GM12878 (cell line): ENCODE data around the gene RGS16. TPM values are rescaled to one million over a fixed set of nuclear protein-coding genes. Genes with fewer than 3 reads are reported as not detected.

Experiments
- ATAC-seq: fragments of 200-7000 bp; cut with Tn5 transposase; 3 replicates; pipeline ENCODE4 v1.9.1; 2020; ENCODE audit warnings: mild to moderate bottlenecking, moderate library complexity
- BruUV-seq: library from RNA; stranded (reverse); fragments of 400-500 nt; replicated peaks from 2 replicates; lab custom pipeline; 2021; lab: Mats Ljungman, UMichigan
- CTCF ChIA-PET: fragments of 300-600 bp; sonication (Branson Sonifier 250); formaldehyde crosslinking; extraction: SDS; loops from one replicate; lab custom pipeline; 2021; ENCODE audit warnings: inconsistent platforms; lab: Yijun Ruan, JAX
- POLR2A ChIA-PET: fragments of 350-600 bp; formaldehyde crosslinking; extraction: SDS; loops from one replicate; lab custom pipeline; 2021; ENCODE audit warnings: inconsistent platforms; lab: Charles Lee
- RAD21 ChIA-PET: fragments of 300-600 bp; sonication (Branson Sonifier 250); formaldehyde crosslinking; loops from one replicate; lab custom pipeline; 2023; ENCODE audit warnings: antibody characterized with exemption; ENCODE audit not compliant: unreplicated experiment; lab: Charles Lee
- SMC1A ChIA-PET: fragments of 300-600 bp; sonication (Branson Sonifier 250); formaldehyde crosslinking; loops from one replicate; lab custom pipeline; 2023; ENCODE audit not compliant: unreplicated experiment, uncharacterized antibody; lab: Charles Lee
- DNase-seq: peaks from one replicate; pipeline ENCODE4 v3.0.0-alpha.2; 2011; ENCODE audit warnings: low read depth, low spot score
- FAIRE-seq: peaks from 3 replicates; lab custom pipeline; 2011; peaks lifted over from hg19 to GRCh38; lab: Jason Lieb, UNC
- H2AFZ ChIP-seq: 2 replicates; pipeline ENCODE4 v1.6.0; 2011; ENCODE audit warnings: low read depth, low read length, control low read depth; ENCODE audit not compliant: control insufficient read depth
- H3K27ac ChIP-seq: 2 replicates; pipeline ENCODE4 v1.5.1; 2011; ENCODE audit warnings: control low read depth; ENCODE audit not compliant: control insufficient read depth, insufficient read depth
- H3K27me3 ChIP-seq, 2 experiments: replicated peaks in 1 of 2; 2 replicates each; pipeline versions ENCODE4 v1.6.0 to v1.6.1; 2011; ENCODE audit warnings: low read length in 1 of 2; ENCODE audit not compliant: control insufficient read depth in 2 of 2, insufficient read depth in 2 of 2
- H3K36me3 ChIP-seq, 2 experiments: 2 replicates each; pipeline ENCODE4 v1.5.1; 2011; ENCODE audit warnings: low read length in 1 of 2; ENCODE audit not compliant: control insufficient read depth in 2 of 2, insufficient read depth in 2 of 2
- H3K4me1 ChIP-seq: 2 replicates; pipeline ENCODE4 v1.6.1; 2011; ENCODE audit warnings: mild to moderate bottlenecking, low read length, moderate library complexity, mixed read lengths; ENCODE audit not compliant: control insufficient read depth, insufficient read depth
- H3K4me2 ChIP-seq: 2 replicates; pipeline ENCODE4 v1.6.0; 2011; ENCODE audit warnings: control low read depth; ENCODE audit not compliant: control insufficient read depth, insufficient read depth
- H3K4me3 ChIP-seq: fragments of 200-600 bp; sonication (generic); 2 replicates; pipeline ENCODE4 v1.5.1; 2016
- H3K79me2 ChIP-seq: 2 replicates; pipeline ENCODE4 v1.6.0; 2011; ENCODE audit warnings: low read length; ENCODE audit not compliant: control insufficient read depth, insufficient read depth
- H3K9ac ChIP-seq: 2 replicates; pipeline ENCODE4 v1.8.0; 2011; ENCODE audit warnings: low read length, control low read depth, mixed read lengths; ENCODE audit not compliant: control insufficient read depth, insufficient read depth
- H3K9me3 ChIP-seq: replicated peaks from 3 replicates; pipeline ENCODE4 v1.5.1; 2011; ENCODE audit warnings: mild to moderate bottlenecking, low read length; ENCODE audit not compliant: control insufficient read depth, insufficient read depth
- H4K20me1 ChIP-seq: 2 replicates; pipeline ENCODE4 v1.6.0; 2011; ENCODE audit not compliant: control insufficient read depth, insufficient read depth
- FOS ChIP-seq: IDR thresholded peaks from 3 replicates; pipeline ENCODE4 v1.6.1; 2011; ENCODE audit warnings: borderline replicate concordance; ENCODE audit not compliant: insufficient read length; ENCODE audit errors: extremely low read depth
- LARP7 ChIP-seq: fragments of 450-650 bp; IDR thresholded peaks from 2 replicates; pipeline ENCODE4 v1.6.1; 2017; ENCODE audit warnings: mild to moderate bottlenecking
- WGBS: methylation state at CpG from one replicate; pipeline ENCODE4 v1.1.6; 2016; ENCODE audit warnings: low lambda C conversion rate; ENCODE audit not compliant: insufficient replicate concordance, insufficient coverage; ENCODE audit errors: missing lambda C conversion rate; 5-methylcytosine and 5-hydroxymethylcytosine counted together
- in situ Hi-C: fragments of 300-500 bp; cut with MboI; formaldehyde crosslinking; loops from 9 replicates; pipeline ENCODE4 v1.14.3; 2018; ENCODE audit warnings: mixed read lengths
- intact Hi-C: fragments of 100-400 bp; cut with micrococcal nuclease; formaldehyde crosslinking; loops from one replicate; pipeline ENCODE4 v1.14.2; 2022; ENCODE audit not compliant: unreplicated experiment
- polyA plus RNA-seq, 11 experiments: library from polyadenylated mRNA; depleted of rRNA in 4 of 11; unstranded in 6 of 11; stranded (reverse) in 5 of 11; fragments of >200 nt; fragmentation: Nextera tagmentation in 4 of 11; fragmentation: Illumina TruSeq in 1 of 11; extraction: Ambion mirVana in 4 of 11; extraction: Trizol in 1 of 11; gene quantifications; 1 replicate in 1 of 11; 2 replicates in 10 of 11; pipeline versions ENCODE4 v1.2.1 to v1.2.3, GENCODE V29; 2011 to 2016; ENCODE audit warnings: inconsistent platforms in 2 of 11, missing spikeins in 2 of 11, low read depth in 1 of 11
- total RNA-seq, 4 experiments: library from RNA; depleted of rRNA in 3 of 4; stranded (reverse); fragments of >200 nt in 3 of 4; fragmentation: Illumina TruSeq in 1 of 4; extraction: Trizol in 1 of 4; gene quantifications; 2 replicates each; pipeline versions ENCODE4 v1.2.1 to v1.2.3, GENCODE V29; 2013 to 2021
- TF ChIP-seq, protein P1 (sequence below): fragments of 450-650 bp; IDR thresholded peaks from 2 replicates; pipeline ENCODE4 v1.6.1; 2017; ENCODE audit warnings: mild to moderate bottlenecking, moderate library complexity

Gene RGS16
- total and polyA plus RNA-seq, 10 of the 15 experiments (the other 5 are each of a cell fraction or from before 2014, with no cell fraction given), result 16.4 to 58.2 (median 44.6) TPM

- Histone ChIP-seq H4K20me1 (no peaks in the 10 kb centered on the region), H3K9ac (no peak overlapping the region), H3K27me3 (no peaks in the 10 kb centered on the region), H3K79me2 (no peaks in the 10 kb centered on the region), H3K4me1 (peaks cover 5% of the 10 kb centered on the region; the same call in 1 of the 2 replicates), H3K36me3 (no peaks in the 10 kb centered on the region; a peak in 1 of 4 replicates), H2AFZ (no peak overlapping the region), H3K4me2 (no peak overlapping the region), H3K4me3 (no peak overlapping the region), H3K9me3 (no peaks in the 10 kb centered on the region), H3K27ac (no peak overlapping the region)
- ChIA-PET POLR2A (interaction anchor here (1.3 kb wide), 1 partner anchor 20 kb away, joined by 5 read pairs; no protein-coding TSS in a partner anchor), CTCF (interaction anchor here (1.1 to 37.4 kb wide), 4 partner anchors 12 to 202 kb away, joined by 3 to 1888 read pairs (median 6); partner anchors contain the start of gene NPL), RAD21 (interaction anchor here (1.4 to 23.0 kb wide), 2 partner anchors 9 to 197 kb away, joined by 3 to 946 read pairs; no protein-coding TSS in a partner anchor), SMC1A (interaction anchor here (2.9 to 28.0 kb wide), 2 partner anchors 8 to 200 kb away, joined by 10 to 1145 read pairs; partner anchors contain the start of gene NPL)
- no peak for FAIRE-seq
- in situ Hi-C loops, result no loop called here
- intact Hi-C loops, result no loop called here
- no TSS peak for BruUV-seq
- DNase-seq, result no peak
- 0% methylated on average over 1 of the region's 1 CpG for WGBS
- ATAC-seq, result no peak
- no peak for TF ChIP-seq FOS
- no peak for TF ChIP-seq LARP7
- TF ChIP-seq, protein P1, sequence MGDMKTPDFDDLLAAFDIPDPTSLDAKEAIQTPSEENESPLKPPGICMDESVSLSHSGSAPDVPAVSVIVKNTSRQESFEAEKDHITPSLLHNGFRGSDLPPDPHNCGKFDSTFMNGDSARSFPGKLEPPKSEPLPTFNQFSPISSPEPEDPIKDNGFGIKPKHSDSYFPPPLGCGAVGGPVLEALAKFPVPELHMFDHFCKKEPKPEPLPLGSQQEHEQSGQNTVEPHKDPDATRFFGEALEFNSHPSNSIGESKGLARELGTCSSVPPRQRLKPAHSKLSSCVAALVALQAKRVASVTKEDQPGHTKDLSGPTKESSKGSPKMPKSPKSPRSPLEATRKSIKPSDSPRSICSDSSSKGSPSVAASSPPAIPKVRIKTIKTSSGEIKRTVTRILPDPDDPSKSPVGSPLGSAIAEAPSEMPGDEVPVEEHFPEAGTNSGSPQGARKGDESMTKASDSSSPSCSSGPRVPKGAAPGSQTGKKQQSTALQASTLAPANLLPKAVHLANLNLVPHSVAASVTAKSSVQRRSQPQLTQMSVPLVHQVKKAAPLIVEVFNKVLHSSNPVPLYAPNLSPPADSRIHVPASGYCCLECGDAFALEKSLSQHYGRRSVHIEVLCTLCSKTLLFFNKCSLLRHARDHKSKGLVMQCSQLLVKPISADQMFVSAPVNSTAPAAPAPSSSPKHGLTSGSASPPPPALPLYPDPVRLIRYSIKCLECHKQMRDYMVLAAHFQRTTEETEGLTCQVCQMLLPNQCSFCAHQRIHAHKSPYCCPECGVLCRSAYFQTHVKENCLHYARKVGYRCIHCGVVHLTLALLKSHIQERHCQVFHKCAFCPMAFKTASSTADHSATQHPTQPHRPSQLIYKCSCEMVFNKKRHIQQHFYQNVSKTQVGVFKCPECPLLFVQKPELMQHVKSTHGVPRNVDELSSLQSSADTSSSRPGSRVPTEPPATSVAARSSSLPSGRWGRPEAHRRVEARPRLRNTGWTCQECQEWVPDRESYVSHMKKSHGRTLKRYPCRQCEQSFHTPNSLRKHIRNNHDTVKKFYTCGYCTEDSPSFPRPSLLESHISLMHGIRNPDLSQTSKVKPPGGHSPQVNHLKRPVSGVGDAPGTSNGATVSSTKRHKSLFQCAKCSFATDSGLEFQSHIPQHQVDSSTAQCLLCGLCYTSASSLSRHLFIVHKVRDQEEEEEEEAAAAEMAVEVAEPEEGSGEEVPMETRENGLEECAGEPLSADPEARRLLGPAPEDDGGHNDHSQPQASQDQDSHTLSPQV, result no peak
Observed at GRCh38 chr1:182587093-182587492, 17.1 kb downstream of the RGS16 start.
